ENCODE measurements around the gene COL5A1.
"Not testable (repeated sequence)": the region's sequence is repeated elsewhere in the genome, so short reads cannot be mapped to it uniquely, and the experiment has no call there.

Gene COL5A1

DNA sequence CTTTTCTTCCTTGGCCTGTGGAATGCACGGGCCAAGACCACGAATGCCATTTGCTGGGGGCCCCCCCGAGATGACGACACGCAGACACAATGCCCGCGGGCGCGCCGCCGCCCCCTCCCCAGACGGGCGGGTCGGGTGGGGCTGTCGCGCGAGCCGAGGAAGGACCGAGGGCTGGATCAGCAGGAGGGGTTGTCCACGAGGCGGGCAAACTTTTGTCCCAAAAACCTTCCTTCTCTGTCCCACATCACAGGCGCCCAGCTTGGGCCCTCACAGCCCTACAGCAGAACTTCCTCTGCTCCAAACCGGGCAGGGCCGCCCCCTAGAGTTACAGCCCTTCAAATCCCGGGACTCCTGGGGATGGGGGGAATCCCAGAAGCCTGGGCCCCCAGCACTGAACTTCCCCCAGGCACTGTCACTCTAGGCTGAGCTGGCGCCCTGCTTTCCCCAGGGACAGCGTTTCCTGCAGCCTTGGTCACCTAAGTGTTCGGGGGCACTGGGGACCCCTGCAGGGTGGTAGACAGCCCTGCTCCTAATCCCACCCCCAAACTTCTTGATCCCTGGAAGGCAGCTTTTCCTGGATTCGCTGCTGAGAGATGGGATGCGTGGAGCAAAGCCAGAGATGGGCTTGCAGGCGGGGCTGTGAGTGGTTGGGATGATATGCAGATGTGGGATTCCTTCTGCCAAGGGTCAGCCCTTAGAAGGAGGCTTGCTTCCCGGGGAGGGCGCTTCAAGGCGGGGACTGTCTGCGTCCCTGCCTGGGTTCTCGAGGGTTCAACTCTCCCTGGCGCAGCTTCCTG is 980 bp downstream of the COL5A1 start:
- Histone ChIP-seq H3K4me3 (ENCODE audit: low read depth, low read length) (peak overlapping the region; percentile 95), H3K36me3 (ENCODE audit: insufficient read depth, low read length) (no peaks in the 10 kb centered on the region), H3K27ac (ENCODE audit: low read depth, low read length) (peak overlapping the region; percentile 74), H3K27me3 (ENCODE audit: insufficient read depth, low read length) (no peaks in the 10 kb centered on the region), H3K79me2 (ENCODE audit: control insufficient read depth, insufficient read depth, low read length, unreplicated experiment) (peaks cover 51% of the 10 kb centered on the region), H2AFZ (ENCODE audit: low read length, unreplicated experiment) (no peak overlapping the region), H3K4me1 (ENCODE audit: control insufficient read depth, insufficient read depth, low read length, unreplicated experiment) (peaks cover 35% of the 10 kb centered on the region)

DNA sequence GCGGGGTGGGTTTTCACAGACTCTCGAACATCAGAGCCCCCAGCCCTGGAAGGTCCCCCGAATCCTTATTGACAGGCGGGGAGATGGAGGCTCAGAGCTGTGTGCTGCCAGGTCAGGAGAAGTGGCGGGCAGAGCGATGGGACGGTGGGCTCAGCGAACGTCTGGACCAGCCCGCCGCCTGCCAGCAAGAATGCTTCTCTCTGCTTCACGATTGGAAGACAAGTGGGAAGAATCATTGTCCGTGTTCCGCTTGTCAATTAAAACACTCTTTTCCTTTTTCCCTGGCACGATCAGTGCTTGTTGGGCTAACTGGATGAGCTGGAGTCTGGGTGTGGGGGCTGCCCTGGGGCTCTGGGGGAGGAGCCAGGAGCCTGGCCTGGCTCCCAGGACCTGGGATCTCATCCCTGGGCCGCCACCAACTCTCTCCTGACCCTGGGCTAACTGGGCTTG is 1.6 kb downstream of the COL5A1 start:
- Histone ChIP-seq H2AFZ (ENCODE audit: low read length, unreplicated experiment) (no peak overlapping the region), H3K79me2 (ENCODE audit: control insufficient read depth, insufficient read depth, low read length, unreplicated experiment) (peaks cover 58% of the 10 kb centered on the region), H3K27me3 (ENCODE audit: insufficient read depth, low read length) (no peaks in the 10 kb centered on the region), H3K4me3 (ENCODE audit: low read depth, low read length) (peak overlapping the region; percentile 95), H3K36me3 (ENCODE audit: insufficient read depth, low read length) (no peaks in the 10 kb centered on the region), H3K27ac (ENCODE audit: low read depth, low read length) (peak overlapping the region; percentile 74), H3K4me1 (ENCODE audit: control insufficient read depth, insufficient read depth, low read length, unreplicated experiment) (peaks cover 38% of the 10 kb centered on the region)

DNA sequence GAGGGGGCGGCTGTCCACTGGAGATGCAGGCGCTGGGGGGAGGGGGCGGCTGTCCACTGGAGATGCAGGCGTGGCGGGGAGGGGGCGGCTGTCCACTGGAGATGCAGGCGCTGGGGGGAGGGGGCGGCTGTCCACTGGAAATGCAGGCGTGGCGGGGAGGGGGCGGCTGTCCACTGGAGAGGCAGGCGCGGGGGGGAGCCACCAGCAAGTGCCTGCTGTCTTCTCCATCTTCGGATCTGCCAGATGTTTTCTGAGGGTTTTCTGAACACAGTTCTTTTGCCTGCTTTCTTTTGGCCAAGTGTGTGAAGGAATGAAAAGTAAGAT is 2.8 kb downstream of the COL5A1 start:
- H3K79me2 ChIP-seq (ENCODE audit: control insufficient read depth, insufficient read depth, low read length, unreplicated experiment): peaks cover 69% of the 10 kb centered on the region
- H3K27me3 ChIP-seq (ENCODE audit: insufficient read depth, low read length); H3K36me3 ChIP-seq (ENCODE audit: insufficient read depth, low read length); H2AFZ ChIP-seq (ENCODE audit: low read length, unreplicated experiment): not testable (repeated sequence)
- H3K4me1 ChIP-seq (ENCODE audit: control insufficient read depth, insufficient read depth, low read length, unreplicated experiment): peaks cover 50% of the 10 kb centered on the region
- peak overlapping the region; percentile 73 for H3K4me3 ChIP-seq (ENCODE audit: low read depth, low read length)
- peak overlapping the region; percentile 61 for H3K27ac ChIP-seq (ENCODE audit: low read depth, low read length)

DNA sequence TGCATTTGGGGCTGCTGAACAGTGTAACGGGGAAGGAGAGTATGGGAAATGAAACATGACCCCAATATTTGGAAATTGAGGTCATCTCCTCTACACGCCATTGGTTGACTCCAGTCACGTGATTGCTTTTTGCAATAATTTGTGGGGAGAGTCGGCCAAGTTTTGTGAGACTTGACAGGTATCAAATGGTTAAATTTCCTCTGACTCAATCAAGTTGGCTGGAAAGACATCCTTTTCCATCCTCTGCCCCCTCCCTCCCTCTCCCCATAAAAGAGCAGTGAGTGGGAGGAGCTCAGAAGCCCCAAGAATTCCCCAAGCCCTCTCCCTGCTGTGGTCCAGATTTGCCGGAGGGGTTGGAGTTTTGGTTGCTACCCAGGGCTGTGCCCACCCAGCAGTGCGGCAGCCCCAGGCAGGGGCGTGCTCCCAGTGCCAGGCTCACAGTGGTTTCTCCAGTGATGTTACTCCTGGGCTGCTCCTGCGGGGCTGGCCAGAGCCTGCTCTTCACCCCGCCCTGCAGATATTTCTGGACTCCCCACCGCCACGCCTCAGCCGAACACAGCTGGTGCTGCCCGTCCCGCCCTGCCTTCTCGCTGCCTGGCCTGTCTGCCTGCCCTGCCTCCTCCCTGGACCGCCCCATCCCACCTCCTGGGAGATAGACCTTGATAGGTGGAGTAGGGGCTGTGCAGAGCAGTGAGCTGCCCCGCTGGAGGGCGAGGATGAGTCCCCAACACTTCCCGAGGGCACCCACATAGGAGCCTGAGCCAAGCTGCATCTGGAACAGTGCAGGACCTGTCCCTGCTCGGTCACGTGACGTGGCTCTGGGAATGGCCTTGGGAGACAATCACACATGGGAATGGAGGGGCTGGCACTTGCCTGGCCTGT is 3.4 kb downstream of the COL5A1 start:
- H2AFZ ChIP-seq (ENCODE audit: low read length, unreplicated experiment): no peak overlapping the region
- peaks cover 5% of the 10 kb centered on the region; the same call in 1 of the 2 replicates for H3K36me3 ChIP-seq (ENCODE audit: insufficient read depth, low read length)
- H3K27me3 ChIP-seq (ENCODE audit: insufficient read depth, low read length): no peaks in the 10 kb centered on the region
- H3K27ac ChIP-seq (ENCODE audit: low read depth, low read length): peak overlapping the region; percentile 61
- H3K4me3 ChIP-seq (ENCODE audit: low read depth, low read length): peak overlapping the region; percentile 73
- peaks cover 75% of the 10 kb centered on the region for H3K79me2 ChIP-seq (ENCODE audit: control insufficient read depth, insufficient read depth, low read length, unreplicated experiment)
- peaks cover 53% of the 10 kb centered on the region for H3K4me1 ChIP-seq (ENCODE audit: control insufficient read depth, insufficient read depth, low read length, unreplicated experiment)

DNA sequence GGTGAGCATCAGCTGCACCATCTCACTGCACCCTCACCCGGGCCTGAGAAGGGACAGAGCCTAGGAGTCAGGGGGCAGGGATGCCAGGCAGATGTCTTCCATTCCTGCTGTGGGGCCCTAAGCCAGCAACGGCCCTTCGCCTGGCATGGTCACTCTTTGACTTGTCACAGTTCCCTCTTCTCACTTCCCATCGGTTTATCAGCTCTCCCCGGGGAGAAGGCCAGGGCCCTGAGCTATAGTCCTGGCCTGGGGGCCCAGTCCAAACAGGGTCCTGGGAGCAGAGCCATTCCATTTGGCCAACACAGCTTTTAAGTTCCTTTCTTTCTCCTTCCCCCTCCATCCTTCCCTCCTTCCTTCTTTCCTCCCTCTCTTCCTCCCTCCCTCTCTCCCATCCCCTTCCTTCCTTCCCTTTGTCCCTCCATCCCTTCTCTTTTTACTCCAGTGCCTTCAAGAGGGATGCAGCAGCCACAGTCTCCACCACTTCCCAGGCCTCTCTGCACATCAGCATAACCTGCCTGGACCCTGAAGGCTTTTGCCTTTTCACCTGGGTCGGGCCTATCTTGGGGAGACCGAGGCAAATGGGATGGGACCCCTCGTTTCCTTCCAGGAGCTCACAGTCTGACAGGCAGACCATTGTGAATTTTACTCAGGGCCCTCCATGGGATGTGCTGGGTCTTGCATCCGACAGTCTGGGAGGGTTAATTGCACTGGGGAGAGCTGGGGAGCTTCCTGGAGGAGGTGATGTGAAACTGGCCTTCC is 4.2 kb downstream of the COL5A1 start:
- Histone ChIP-seq H3K27me3 (ENCODE audit: insufficient read depth, low read length) (no peaks in the 10 kb centered on the region), H3K36me3 (ENCODE audit: insufficient read depth, low read length) (peaks cover 10% of the 10 kb centered on the region; the same call in 1 of the 2 replicates), H3K27ac (ENCODE audit: low read depth, low read length) (peak overlapping the region; percentile 56; the same call in 1 of the 2 replicates), H2AFZ (ENCODE audit: low read length, unreplicated experiment) (no peak overlapping the region), H3K79me2 (ENCODE audit: control insufficient read depth, insufficient read depth, low read length, unreplicated experiment) (peaks cover 83% of the 10 kb centered on the region), H3K4me1 (ENCODE audit: control insufficient read depth, insufficient read depth, low read length, unreplicated experiment) (peaks cover 48% of the 10 kb centered on the region), H3K4me3 (ENCODE audit: low read depth, low read length) (peak overlapping the region; percentile 73)

DNA sequence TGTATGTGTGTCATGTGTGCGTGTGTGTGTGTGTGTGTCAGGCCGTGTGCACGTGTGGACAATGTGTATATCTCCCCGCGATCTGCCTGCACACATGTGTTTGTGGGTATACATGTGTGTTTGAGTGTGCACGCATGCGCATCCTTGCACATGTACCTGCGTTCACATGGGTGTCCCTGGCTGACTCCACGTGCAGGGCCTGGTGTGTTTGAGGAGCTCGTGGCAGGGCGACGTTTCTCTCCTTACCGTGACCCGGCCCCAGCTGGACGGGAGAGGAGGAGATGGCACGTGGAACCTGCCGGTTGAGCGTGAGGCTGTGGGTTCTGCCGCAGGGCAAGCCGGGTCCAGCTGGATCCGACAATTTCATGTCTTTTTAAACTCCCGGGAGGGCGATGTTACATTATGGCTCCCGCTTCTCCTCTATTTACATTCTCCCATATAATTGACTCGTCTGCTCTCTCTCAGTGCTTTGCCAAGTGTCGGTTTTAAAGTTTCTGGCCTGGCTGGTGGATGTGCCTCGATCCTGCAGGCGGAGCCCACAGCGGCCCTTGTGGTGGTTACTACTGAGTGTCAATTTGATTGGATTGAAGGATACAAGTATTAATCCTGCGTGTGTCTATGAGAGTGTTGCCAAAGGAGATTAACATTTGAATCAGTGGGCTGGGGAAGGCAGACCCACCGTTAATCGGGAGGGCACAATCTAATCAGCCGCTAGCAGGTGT is 5.9 kb downstream of the COL5A1 start:
- Histone ChIP-seq H3K27me3 (ENCODE audit: insufficient read depth, low read length) (no peaks in the 10 kb centered on the region), H2AFZ (ENCODE audit: low read length, unreplicated experiment) (no peak overlapping the region), H3K27ac (ENCODE audit: low read depth, low read length) (no peak overlapping the region), H3K36me3 (ENCODE audit: insufficient read depth, low read length) (peaks cover 12% of the 10 kb centered on the region; the same call in 1 of the 2 replicates), H3K4me3 (ENCODE audit: low read depth, low read length) (0 out of 2 replicates have a peak overlapping the region, but pooled peaks have one; percentile 11), H3K79me2 (ENCODE audit: control insufficient read depth, insufficient read depth, low read length, unreplicated experiment) (peaks cover 91% of the 10 kb centered on the region), H3K4me1 (ENCODE audit: control insufficient read depth, insufficient read depth, low read length, unreplicated experiment) (peaks cover 51% of the 10 kb centered on the region)

DNA sequence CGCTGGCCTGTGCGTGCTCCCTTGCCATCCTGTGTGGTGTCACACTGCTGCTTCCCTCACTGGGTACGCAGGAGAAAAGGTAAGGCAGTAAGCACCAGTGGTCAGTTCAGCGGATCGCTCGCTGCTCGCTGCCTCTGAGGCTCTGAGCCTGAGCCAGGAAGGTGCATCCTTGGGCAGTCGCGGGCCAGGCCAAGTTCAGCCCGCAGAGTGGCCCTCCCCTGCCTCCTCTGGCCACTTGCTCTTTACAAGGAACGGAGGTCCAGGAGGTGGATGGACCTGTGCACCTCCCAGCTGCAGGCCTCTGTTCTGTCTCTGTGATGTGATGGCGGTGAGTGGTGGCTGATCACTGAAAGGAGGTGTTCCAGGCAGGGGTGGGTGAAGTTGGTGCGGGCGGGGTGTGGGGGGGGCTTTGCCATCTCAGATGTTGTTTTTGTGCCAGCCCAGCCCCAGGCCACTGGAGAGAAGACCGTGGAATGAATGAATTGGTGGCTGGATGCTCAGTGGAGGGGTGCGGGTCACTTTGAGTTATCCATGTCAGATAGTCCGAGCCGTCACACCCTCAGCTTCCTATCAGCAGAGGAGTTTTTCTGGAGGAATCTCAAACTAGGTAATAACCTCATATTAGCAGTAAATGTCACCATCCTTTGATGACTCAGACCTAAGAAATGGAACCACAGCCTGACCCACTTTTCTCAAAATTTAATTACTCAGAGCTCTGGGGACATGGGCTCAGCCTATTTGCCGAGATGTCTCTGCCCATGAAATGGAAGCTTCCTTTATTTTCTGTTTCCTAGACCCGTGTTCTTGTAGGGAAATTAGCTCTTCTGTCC is 7.3 kb downstream of the COL5A1 start:
- H3K4me1 ChIP-seq (ENCODE audit: control insufficient read depth, insufficient read depth, low read length, unreplicated experiment): peaks cover 54% of the 10 kb centered on the region
- peaks cover 91% of the 10 kb centered on the region for H3K79me2 ChIP-seq (ENCODE audit: control insufficient read depth, insufficient read depth, low read length, unreplicated experiment)
- H3K4me3 ChIP-seq (ENCODE audit: low read depth, low read length): 0 out of 2 replicates have a peak overlapping the region, but pooled peaks have one; percentile 9
- peak overlapping the region; percentile 40 for H3K27ac ChIP-seq (ENCODE audit: low read depth, low read length)
- H2AFZ ChIP-seq (ENCODE audit: low read length, unreplicated experiment): no peak overlapping the region
- H3K27me3 ChIP-seq (ENCODE audit: insufficient read depth, low read length): no peaks in the 10 kb centered on the region
- peaks cover 16% of the 10 kb centered on the region; the same call in 1 of the 2 replicates for H3K36me3 ChIP-seq (ENCODE audit: insufficient read depth, low read length)

DNA sequence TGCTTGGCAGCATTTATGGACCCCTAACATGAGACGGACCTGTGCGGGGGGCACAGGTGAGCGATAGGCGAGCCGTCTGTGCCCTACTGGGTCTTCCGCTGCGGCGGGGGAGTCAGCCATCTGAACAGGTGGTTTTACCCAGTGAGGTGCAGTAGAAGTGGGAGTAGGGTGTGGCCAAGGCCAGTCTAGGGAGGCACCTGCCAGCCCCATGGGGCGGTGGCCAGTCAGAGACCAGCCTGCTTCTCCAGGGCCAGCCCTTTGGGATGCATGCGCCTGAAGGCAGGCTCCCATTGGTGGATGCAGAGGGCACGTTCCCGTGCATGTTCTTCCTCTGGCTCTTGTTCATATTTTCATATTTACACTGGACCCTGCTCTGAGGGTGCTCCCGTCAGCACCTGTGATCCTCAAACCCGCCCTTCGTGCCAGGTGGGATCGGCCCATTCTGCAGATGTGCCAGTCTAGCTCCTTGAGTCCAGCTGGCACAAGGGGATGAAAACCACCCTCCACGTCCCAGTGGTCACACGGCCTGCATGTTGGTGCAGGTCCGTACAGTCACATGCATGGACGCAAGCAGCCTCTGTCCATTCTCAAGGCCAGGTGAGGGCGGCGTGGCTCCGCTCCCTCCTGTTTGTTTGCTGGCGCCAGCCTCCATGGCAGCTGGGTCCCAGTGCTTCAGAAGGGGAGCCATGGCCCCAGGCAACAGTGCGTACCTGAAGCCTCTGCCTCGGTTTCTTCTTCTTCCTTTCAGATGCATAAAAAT is 9.0 kb downstream of the COL5A1 start:
- Histone ChIP-seq H3K4me3 (ENCODE audit: low read depth, low read length) (no peak overlapping the region), H3K27me3 (ENCODE audit: insufficient read depth, low read length) (no peaks in the 10 kb centered on the region), H3K36me3 (ENCODE audit: insufficient read depth, low read length) (peaks cover 16% of the 10 kb centered on the region; the same call in 1 of the 2 replicates), H3K79me2 (ENCODE audit: control insufficient read depth, insufficient read depth, low read length, unreplicated experiment) (peaks cover 99% of the 10 kb centered on the region), H2AFZ (ENCODE audit: low read length, unreplicated experiment) (no peak overlapping the region), H3K4me1 (ENCODE audit: control insufficient read depth, insufficient read depth, low read length, unreplicated experiment) (peaks cover 49% of the 10 kb centered on the region), H3K27ac (ENCODE audit: low read depth, low read length) (no peak overlapping the region)

Data from ACC112 (cell line).